Heart right ventricle (tissue), 16 donors: Measurements from ENCODE around the gene CFDP1. TPM values are rescaled to one million over a fixed set of nuclear protein-coding genes. Genes with fewer than 3 reads are reported as not detected.

ENCODE experiments used
- ATAC-seq, 8 donors: fragments of 200-7000 bp; cut with Tn5 transposase; one replicate each; pipeline ENCODE4 v1.9.1; 2020; ENCODE audit warnings: mild to moderate bottlenecking in 8 of 8, moderate library complexity in 8 of 8, moderate number of reproducible peaks in 1 of 8
- DNase-seq, 2 donors: peaks; one replicate each; pipeline ENCODE4 v3.0.0-alpha.2; 2020
- H3K27ac ChIP-seq, 10 donors: fragments of 200-600 bp; sonication (generic) in 2 of 10; one replicate each; pipeline versions ENCODE4 v1.5.0 to v1.8.0; 2020 to 2022; ENCODE audit warnings: mild to moderate bottlenecking in 3 of 10
- H3K27me3 ChIP-seq, 7 donors: fragments of 200-600 bp; one replicate each; pipeline ENCODE4 v1.8.0; 2021 to 2022; ENCODE audit warnings: mild to moderate bottlenecking in 2 of 7
- H3K36me3 ChIP-seq, 9 donors: fragments of 200-600 bp; sonication (generic) in 1 of 9; one replicate each; pipeline versions ENCODE4 v1.5.0 to v1.8.0; 2020 to 2022; ENCODE audit warnings: mild to moderate bottlenecking in 2 of 9
- H3K4me1 ChIP-seq, 9 donors: fragments of 200-600 bp; sonication (generic) in 1 of 9; one replicate each; pipeline versions ENCODE4 v1.5.0 to v1.8.0; 2020 to 2022; ENCODE audit warnings: mild to moderate bottlenecking in 4 of 9
- H3K4me3 ChIP-seq, 10 donors: fragments of 200-600 bp; sonication (generic) in 2 of 10; one replicate each; pipeline versions ENCODE4 v1.5.0 to v1.8.0; 2020 to 2022; ENCODE audit warnings: mild to moderate bottlenecking in 7 of 10, moderate library complexity in 2 of 10
- H3K9me3 ChIP-seq, 11 donors: fragments of 200-600 bp in 10 of 11; sonication (generic) in 2 of 11; one replicate each; pipeline versions ENCODE4 v1.5.0 to v1.8.0; 2013 to 2022; ENCODE audit warnings: mild to moderate bottlenecking in 2 of 11, control low read depth in 1 of 11, moderate library complexity in 1 of 11
- WGBS, 2 donors: extraction: QIAGEN DNeasy Blood & Tissue Kit; methylation state at CpG; one replicate each; pipeline ENCODE4 v1.1.7; 2013; ENCODE audit warnings: inconsistent platforms in 1 of 2; 5-methylcytosine and 5-hydroxymethylcytosine counted together
- intact Hi-C, 10 donors: fragments of 100-400 bp; cut with DNase I; formaldehyde crosslinking; loops; one replicate each; pipeline versions ENCODE4 v1.11.1 to v1.14.2; 2022
- polyA plus RNA-seq, 2 donors: library from polyadenylated mRNA; stranded (reverse); fragments of 200-250 nt; gene quantifications; one replicate each; pipeline ENCODE4 v1.2.3, GENCODE V29; 2013
- total RNA-seq, 10 donors: library from RNA; stranded (reverse); fragmentation: NEBNext Ultra II Directional in 3 of 10; extraction: Animal tissue kit (Norgen Biotek cat#: 25700) in 3 of 10; gene quantifications; one replicate each; pipeline versions ENCODE4 v1.2.1 to v1.2.4, GENCODE V29; 2021 to 2023
- TF ChIP-seq, protein P1 (sequence below), 9 donors: fragments of 200-600 bp; sonication (generic) in 2 of 9; IDR thresholded peaks; one replicate each; pipeline versions ENCODE4 v1.5.0 to v1.8.0; 2021 to 2022; ENCODE audit warnings: antibody characterized with exemption in 9 of 9, mild to moderate bottlenecking in 5 of 9, moderate library complexity in 1 of 9
- donor health status: Arrhythmogenic right ventricular cardiomyopathy.
- donor health status: ischemic (EF 13 %, LVEDD 7.1; RV severe dilation, severe dysfunction).
- donor health status: healthy with polysubstance abuse.
- donor health status: DM: no; HTN: yes; CAD: no.
- donor health status: DM: no; HTN: no; CAD: no.
- donor health status: ischemic (EF 25% LVEDD 6.9; RV normal size, moderate dysfunction).
- donor health status: ischemic (EF 25% LVEDD 5.7; RV mildly dilated, moderate dysfunction).
- donor health status: healthy.
- donor health status: DM: yes; HTN: yes; CAD: no.
- donor health status: Ischemic cardiomyopathy.
- donor health status: ischemic (EF 35%, LVEDD 5.7; RV mildly dilated, moderate dysfunction).
- donor health status: nonischemic (EF 11% LVEDD 7.7; RV severe dilation, severe dysfunction).
- donor health status: DM: yes; HTN: yes; CAD: no.
- donor health status: PGD.
- donor health status: ischemic (EF 29% LVEDD 5.4; RV normal size, mild dysfunction).
- donor health status: nonischemic (EF 23%, LVEDD 6.1; RV moderate dilation, normal function).

Gene CFDP1
- total and polyA plus RNA-seq, 12 donors, result 19.0 to 63.6 (median 25.0) TPM

GRCh38 chr16:75293772-75294171 lies 139.5 kb downstream of the CFDP1 start:
- Histone ChIP-seq H3K4me1 (peaks cover 7 to 38% (median 23%) of the 10 kb centered on the region in 9 donors), H3K27me3 (peaks cover 0 to 9% (median 0%) of the 10 kb centered on the region in 7 donors), H3K27ac (no peak overlapping the region), H3K9me3 (no peaks in the 10 kb centered on the region), H3K4me3 (no peak overlapping the region), H3K36me3 (peaks cover 0 to 68% (median 12%) of the 10 kb centered on the region in 9 donors)
- intact Hi-C loops, result no loop called here
- 93 to 96% methylated on average over 6 of the region's 6 CpGs for WGBS, 2 donors
- DNase-seq (no peak), ATAC-seq (no peak)
- TF ChIP-seq, protein P1, sequence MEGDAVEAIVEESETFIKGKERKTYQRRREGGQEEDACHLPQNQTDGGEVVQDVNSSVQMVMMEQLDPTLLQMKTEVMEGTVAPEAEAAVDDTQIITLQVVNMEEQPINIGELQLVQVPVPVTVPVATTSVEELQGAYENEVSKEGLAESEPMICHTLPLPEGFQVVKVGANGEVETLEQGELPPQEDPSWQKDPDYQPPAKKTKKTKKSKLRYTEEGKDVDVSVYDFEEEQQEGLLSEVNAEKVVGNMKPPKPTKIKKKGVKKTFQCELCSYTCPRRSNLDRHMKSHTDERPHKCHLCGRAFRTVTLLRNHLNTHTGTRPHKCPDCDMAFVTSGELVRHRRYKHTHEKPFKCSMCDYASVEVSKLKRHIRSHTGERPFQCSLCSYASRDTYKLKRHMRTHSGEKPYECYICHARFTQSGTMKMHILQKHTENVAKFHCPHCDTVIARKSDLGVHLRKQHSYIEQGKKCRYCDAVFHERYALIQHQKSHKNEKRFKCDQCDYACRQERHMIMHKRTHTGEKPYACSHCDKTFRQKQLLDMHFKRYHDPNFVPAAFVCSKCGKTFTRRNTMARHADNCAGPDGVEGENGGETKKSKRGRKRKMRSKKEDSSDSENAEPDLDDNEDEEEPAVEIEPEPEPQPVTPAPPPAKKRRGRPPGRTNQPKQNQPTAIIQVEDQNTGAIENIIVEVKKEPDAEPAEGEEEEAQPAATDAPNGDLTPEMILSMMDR (IDR thresholded peaks at IDR 0.05), result no peak

DNA sequence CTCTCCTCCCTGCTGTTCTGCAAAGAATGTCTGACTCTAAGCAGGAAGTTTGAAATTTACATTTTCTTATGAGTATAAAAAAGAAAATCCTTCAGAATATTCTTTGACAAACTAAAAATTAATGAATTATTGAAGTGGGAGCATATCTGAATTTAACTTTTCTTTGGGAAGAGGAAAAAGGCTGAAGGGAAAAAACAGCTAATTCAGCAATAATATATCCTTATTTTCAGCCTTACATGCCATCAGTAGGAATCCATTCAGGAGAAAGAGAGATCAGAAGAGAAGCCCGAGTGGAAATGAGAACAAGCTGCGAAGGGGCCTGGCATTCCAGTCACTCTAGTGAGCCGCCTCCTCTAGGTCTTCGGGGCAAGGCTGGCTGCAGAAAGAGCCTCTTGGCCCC lies 140.1 kb downstream of the CFDP1 start:
- no peak overlapping the region for H3K27ac ChIP-seq

GRCh38 chr16:75292691-75293090 lies 140.6 kb downstream of the CFDP1 start:
- Histone ChIP-seq H3K9me3 (no peaks in the 10 kb centered on the region), H3K27me3 (peaks cover 0 to 9% (median 0%) of the 10 kb centered on the region in 7 donors), H3K27ac (no peak overlapping the region), H3K4me3 (no peak overlapping the region), H3K4me1 (peaks cover 7 to 46% (median 33%) of the 10 kb centered on the region in 9 donors), H3K36me3 (peaks cover 0 to 62% (median 12%) of the 10 kb centered on the region in 9 donors)
- intact Hi-C loops, result no loop called here
- DNase-seq (no peak), ATAC-seq (no peak)
- TF ChIP-seq, protein P1 (IDR thresholded peaks at IDR 0.05), result no peak
- WGBS, 2 donors, result 58 to 78% methylated on average over 3 of the region's 3 CpGs

More for the DNA sequence above, 140.1 kb downstream of the CFDP1 start:
- peaks cover 0 to 64% (median 12%) of the 10 kb centered on the region in 9 donors for H3K36me3 ChIP-seq
- H3K27me3 ChIP-seq, result peaks cover 0 to 9% (median 0%) of the 10 kb centered on the region in 7 donors
- intact Hi-C loops, result no loop called here
- ATAC-seq (no peak), DNase-seq (no peak)
- TF ChIP-seq, protein P1 (IDR thresholded peaks at IDR 0.05), result no peak
- no peak overlapping the region for H3K4me3 ChIP-seq
- 90 to 94% methylated on average over 4 of the region's 4 CpGs for WGBS, 2 donors
- no peaks in the 10 kb centered on the region for H3K9me3 ChIP-seq
- H3K4me1 ChIP-seq, result peaks cover 7 to 43% (median 28%) of the 10 kb centered on the region in 9 donors

- peaks cover 0 to 4% (median 0%) of the 10 kb centered on the region in 11 donors for H3K9me3 ChIP-seq
- H3K27ac ChIP-seq, result peak overlapping the region in 9 of 10 donors; percentile 32 to 78 (median 68)
- H3K36me3 ChIP-seq, result peaks cover 0 to 46% (median 12%) of the 10 kb centered on the region in 9 donors
- intact Hi-C loops, result no loop called here
- peaks cover 0 to 25% (median 23%) of the 10 kb centered on the region in 9 donors for H3K4me1 ChIP-seq
- H3K27me3 ChIP-seq, result peaks cover 0 to 14% (median 0%) of the 10 kb centered on the region in 7 donors
- DNase-seq (peak in 1 of 2 donors; percentile 50), ATAC-seq (peak; percentile 77 to 91 (median 88))
- TF ChIP-seq, protein P1 (IDR thresholded peaks at IDR 0.05), result no peak
- H3K4me3 ChIP-seq, result no peak overlapping the region
Observed at GRCh38 chr16:75289189-75289588, 144.1 kb downstream of the CFDP1 start.
